Measurements from ENCODE around the gene VTI1B.
"Not testable (repeated sequence)": the region's sequence is repeated elsewhere in the genome, so short reads cannot be mapped to it uniquely, and the experiment has no call there.

Gene VTI1B

GRCh38 chr14:67630186-67630585 lies 44.2 kb downstream of the VTI1B start:
- no peak for TF ChIP-seq ZNF274 (IDR thresholded peaks at IDR 0.05; ENCODE audit: low read depth, low read length)
- H3K4me3 ChIP-seq (ENCODE audit: low read length), result no peak overlapping the region

- TF ChIP-seq ZNF274 (IDR thresholded peaks at IDR 0.05; ENCODE audit: low read depth, low read length), result no peak
- no peak overlapping the region for H3K4me3 ChIP-seq (ENCODE audit: low read length)
Measured at GRCh38 chr14:67627519-67627918, 46.9 kb downstream of the VTI1B start.

GRCh38 chr14:67626131-67626530 lies 48.3 kb downstream of the VTI1B start:
- not testable (repeated sequence) for H3K4me3 ChIP-seq (ENCODE audit: low read length)

- no peak for TF ChIP-seq ZNF274 (IDR thresholded peaks at IDR 0.05; ENCODE audit: low read depth, low read length)
- H3K4me3 ChIP-seq (ENCODE audit: low read length), result no peak overlapping the region
Measured at GRCh38 chr14:67623114-67623513, 51.3 kb downstream of the VTI1B start.

- no peak for TF ChIP-seq ZNF274 (IDR thresholded peaks at IDR 0.05; ENCODE audit: low read depth, low read length)
- H3K4me3 ChIP-seq (ENCODE audit: low read length), result no peak overlapping the region
Measured at GRCh38 chr14:67622675-67623074, 51.8 kb downstream of the VTI1B start.

GRCh38 chr14:67620217-67620785 lies 54.1 kb downstream of the VTI1B start:
- no peak for TF ChIP-seq ZNF274 (IDR thresholded peaks at IDR 0.05; ENCODE audit: low read depth, low read length)
- peak overlapping the region; percentile 72; the same call in 1 of the 2 replicates for H3K4me3 ChIP-seq (ENCODE audit: low read length)

GRCh38 chr14:67619446-67620216 lies 54.8 kb downstream of the VTI1B start, which contains the start of gene ARG2:
Gene ARG2 (plus strand): TSS chr14:67619920. CDS start chr14:67619978, 58 bp downstream.
- peak within 1 kb of the TSS; percentile 72 for H3K4me3 ChIP-seq (ENCODE audit: low read length)
- no peak for TF ChIP-seq ZNF274 (IDR thresholded peaks at IDR 0.05; ENCODE audit: low read depth, low read length)

- no peak for TF ChIP-seq ZNF274 (IDR thresholded peaks at IDR 0.05; ENCODE audit: low read depth, low read length)
- no peak overlapping the region for H3K4me3 ChIP-seq (ENCODE audit: low read length)
Measured at GRCh38 chr14:67618617-67619063, 55.8 kb downstream of the VTI1B start.

- H3K4me3 ChIP-seq (ENCODE audit: low read length), result no peak overlapping the region
- no peak for TF ChIP-seq ZNF274 (IDR thresholded peaks at IDR 0.05; ENCODE audit: low read depth, low read length)
Measured at GRCh38 chr14:67610491-67610890, 63.9 kb downstream of the VTI1B start.

GRCh38 chr14:67609642-67610310 lies 64.7 kb downstream of the VTI1B start:
- H3K4me3 ChIP-seq (ENCODE audit: low read length), result no peak overlapping the region
- no peak for TF ChIP-seq ZNF274 (IDR thresholded peaks at IDR 0.05; ENCODE audit: low read depth, low read length)

- H3K4me3 ChIP-seq (ENCODE audit: low read length), result no peak overlapping the region
- TF ChIP-seq ZNF274 (IDR thresholded peaks at IDR 0.05; ENCODE audit: low read depth, low read length), result no peak
Measured at GRCh38 chr14:67607646-67608045, 66.8 kb downstream of the VTI1B start.

GRCh38 chr14:67602995-67603545 lies 71.4 kb downstream of the VTI1B start:
- H3K4me3 ChIP-seq (ENCODE audit: low read length), result no peak overlapping the region
- no peak for TF ChIP-seq ZNF274 (IDR thresholded peaks at IDR 0.05; ENCODE audit: low read depth, low read length)

GRCh38 chr14:67602076-67602475 lies 72.4 kb downstream of the VTI1B start:
- H3K4me3 ChIP-seq (ENCODE audit: low read length), result no peak overlapping the region

GRCh38 chr14:67600562-67600974 lies 73.9 kb downstream of the VTI1B start:
- peak overlapping the region; percentile 82; the same call in 1 of the 2 replicates for H3K4me3 ChIP-seq (ENCODE audit: low read length)

More at GRCh38 chr14:67602076-67602475, 72.4 kb downstream of the VTI1B start:
- no peak for TF ChIP-seq ZNF274 (IDR thresholded peaks at IDR 0.05; ENCODE audit: low read depth, low read length)
